HG02970 (cell line): ENCODE results near the gene IFI27.

Source experiments
- ATAC-seq: cut with Tn5 transposase; IDR thresholded peaks from one replicate; pipeline ENCODE4 v1.9.1; 2021; ENCODE audit warnings: mild to moderate bottlenecking, moderate library complexity, moderate number of reproducible peaks; ENCODE audit not compliant: unreplicated experiment, low FRiP score

Gene IFI27

GRCh38 chr14:94123868-94124267 is 13.3 kb downstream of the IFI27 start:
- no peak for ATAC-seq

- ATAC-seq = no peak
Observed at GRCh38 chr14:94124582-94125377, 14.2 kb downstream of the IFI27 start.

GRCh38 chr14:94125659-94126418 is 15.3 kb downstream of the IFI27 start:
- ATAC-seq = no peak

GRCh38 chr14:94126419-94126677 is 15.8 kb downstream of the IFI27 start:
- ATAC-seq = no peak

GRCh38 chr14:94126800-94127199 is 16.3 kb downstream of the IFI27 start:
- no peak for ATAC-seq

GRCh38 chr14:94127330-94127729 is 16.8 kb downstream of the IFI27 start:
- ATAC-seq = no peak

- ATAC-seq = no peak
Observed at GRCh38 chr14:94128216-94128839, 17.8 kb downstream of the IFI27 start.

- peak; percentile 90 for ATAC-seq
Observed at GRCh38 chr14:94129111-94129757, 18.7 kb downstream of the IFI27 start, which contains the start of gene IFI27L2. Gene IFI27L2 (minus strand): TSS chr14:94129604. CDS start chr14:94129564, 40 bp downstream.

GRCh38 chr14:94129758-94130414 is 19.4 kb downstream of the IFI27 start:
- no peak for ATAC-seq

- ATAC-seq = no peak
Observed at GRCh38 chr14:94132285-94132887, 21.9 kb downstream of the IFI27 start.

GRCh38 chr14:94135476-94135875 is 24.9 kb downstream of the IFI27 start:
- no peak for ATAC-seq

GRCh38 chr14:94136575-94137331 is 26.2 kb downstream of the IFI27 start:
- ATAC-seq = no peak

GRCh38 chr14:94138251-94138650 is 27.7 kb downstream of the IFI27 start:
- ATAC-seq = no peak

GRCh38 chr14:94139006-94139405 is 28.5 kb downstream of the IFI27 start:
- ATAC-seq = no peak

- no peak for ATAC-seq
Observed at GRCh38 chr14:94139421-94139820, 28.9 kb downstream of the IFI27 start.

- no peak for ATAC-seq
Observed at GRCh38 chr14:94142247-94142646, 31.7 kb downstream of the IFI27 start.

GRCh38 chr14:94142836-94143235 is 32.3 kb downstream of the IFI27 start:
- ATAC-seq = no peak

- no peak for ATAC-seq
Observed at GRCh38 chr14:94143239-94143638, 32.7 kb downstream of the IFI27 start.

- no peak for ATAC-seq
Observed at GRCh38 chr14:94143711-94144110, 33.2 kb downstream of the IFI27 start.
